Measurements from ENCODE around the gene NUDT7.

DNA sequence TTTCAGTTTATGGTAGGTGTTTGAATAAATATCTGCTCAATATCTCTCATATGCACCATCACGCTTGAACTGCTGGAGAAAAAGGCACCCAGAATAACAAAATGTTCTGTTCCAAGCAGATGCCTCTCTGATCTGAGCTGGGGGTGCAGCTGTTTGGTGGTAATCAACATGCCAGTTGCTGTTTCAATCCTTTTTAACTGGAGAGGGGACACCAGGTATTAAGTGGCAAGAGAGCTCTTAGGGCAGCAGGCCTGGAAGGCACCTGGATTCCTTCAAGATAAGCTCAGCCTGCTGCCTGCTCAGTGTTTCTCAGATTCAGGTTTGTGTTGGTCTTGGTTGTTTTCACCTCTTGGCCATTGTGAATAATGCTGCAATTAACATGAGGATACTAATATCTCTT lies 38.9 kb downstream of the NUDT7 start:
- TF ChIP-seq, protein P1, sequence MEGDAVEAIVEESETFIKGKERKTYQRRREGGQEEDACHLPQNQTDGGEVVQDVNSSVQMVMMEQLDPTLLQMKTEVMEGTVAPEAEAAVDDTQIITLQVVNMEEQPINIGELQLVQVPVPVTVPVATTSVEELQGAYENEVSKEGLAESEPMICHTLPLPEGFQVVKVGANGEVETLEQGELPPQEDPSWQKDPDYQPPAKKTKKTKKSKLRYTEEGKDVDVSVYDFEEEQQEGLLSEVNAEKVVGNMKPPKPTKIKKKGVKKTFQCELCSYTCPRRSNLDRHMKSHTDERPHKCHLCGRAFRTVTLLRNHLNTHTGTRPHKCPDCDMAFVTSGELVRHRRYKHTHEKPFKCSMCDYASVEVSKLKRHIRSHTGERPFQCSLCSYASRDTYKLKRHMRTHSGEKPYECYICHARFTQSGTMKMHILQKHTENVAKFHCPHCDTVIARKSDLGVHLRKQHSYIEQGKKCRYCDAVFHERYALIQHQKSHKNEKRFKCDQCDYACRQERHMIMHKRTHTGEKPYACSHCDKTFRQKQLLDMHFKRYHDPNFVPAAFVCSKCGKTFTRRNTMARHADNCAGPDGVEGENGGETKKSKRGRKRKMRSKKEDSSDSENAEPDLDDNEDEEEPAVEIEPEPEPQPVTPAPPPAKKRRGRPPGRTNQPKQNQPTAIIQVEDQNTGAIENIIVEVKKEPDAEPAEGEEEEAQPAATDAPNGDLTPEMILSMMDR (IDR thresholded peaks at IDR 0.05): no peak
- TF ChIP-seq ZFX (IDR thresholded peaks at IDR 0.05; ENCODE audit: borderline replicate concordance): no peak

Measured in 22Rv1 (cell line).